Effector memory CD8-positive, alpha-beta T cell (primary cell): ENCODE results near the gene IFFO2.

ENCODE experiments used
- ATAC-seq: fragments of 150-1000 bp; cut with Tn5 transposase; replicated peaks from 2 replicates; pipeline ENCODE4 v1.10.0; 2021; ENCODE audit warnings: mild to moderate bottlenecking, moderate library complexity
- DNase-seq, 3 experiments: peaks; one replicate each; pipeline ENCODE4 v3.0.0; 2021
- H3K27ac Mint-ChIP-seq, 2 donors: one replicate each; pipeline ENCODE4 v1.8.0; 2022; ENCODE audit warnings: mild to moderate bottlenecking in 2 of 2, mixed read lengths in 2 of 2, moderate library complexity in 2 of 2
- H3K27me3 Mint-ChIP-seq, 2 donors: one replicate each; pipeline ENCODE4 v1.8.0; 2022; ENCODE audit warnings: mixed read lengths in 2 of 2
- H3K36me3 Mint-ChIP-seq: one replicate; pipeline ENCODE4 v1.8.0; 2022; ENCODE audit warnings: mild to moderate bottlenecking, moderate library complexity, mixed read lengths; ENCODE audit not compliant: insufficient read depth
- H3K4me1 Mint-ChIP-seq, 2 donors: one replicate each; pipeline ENCODE4 v1.8.0; 2022; ENCODE audit warnings: low read depth in 2 of 2, mixed read lengths in 2 of 2
- H3K4me3 Mint-ChIP-seq, 2 donors: one replicate each; pipeline ENCODE4 v1.8.0; 2022; ENCODE audit warnings: mild to moderate bottlenecking in 2 of 2, mixed read lengths in 2 of 2, moderate library complexity in 2 of 2
- H3K9me3 Mint-ChIP-seq, 2 donors: one replicate each; pipeline ENCODE4 v1.8.0; 2022; ENCODE audit warnings: mixed read lengths in 2 of 2

IFFO2 gene

GRCh38 chr1:18854331-18855025 is 102.0 kb downstream of the IFFO2 start:
- Mint-ChIP-seq H3K27ac (no peak overlapping the region), H3K36me3 (no peaks in the 10 kb centered on the region), H3K9me3 (no peaks in the 10 kb centered on the region), H3K4me3 (no peak overlapping the region), H3K4me1 (no peaks in the 10 kb centered on the region), H3K27me3 (peaks cover 15 to 17% of the 10 kb centered on the region in 2 donors)
- ATAC-seq (no peak), DNase-seq (no peak)
